ENCODE measurements around the gene CSTPP1.

DNA sequence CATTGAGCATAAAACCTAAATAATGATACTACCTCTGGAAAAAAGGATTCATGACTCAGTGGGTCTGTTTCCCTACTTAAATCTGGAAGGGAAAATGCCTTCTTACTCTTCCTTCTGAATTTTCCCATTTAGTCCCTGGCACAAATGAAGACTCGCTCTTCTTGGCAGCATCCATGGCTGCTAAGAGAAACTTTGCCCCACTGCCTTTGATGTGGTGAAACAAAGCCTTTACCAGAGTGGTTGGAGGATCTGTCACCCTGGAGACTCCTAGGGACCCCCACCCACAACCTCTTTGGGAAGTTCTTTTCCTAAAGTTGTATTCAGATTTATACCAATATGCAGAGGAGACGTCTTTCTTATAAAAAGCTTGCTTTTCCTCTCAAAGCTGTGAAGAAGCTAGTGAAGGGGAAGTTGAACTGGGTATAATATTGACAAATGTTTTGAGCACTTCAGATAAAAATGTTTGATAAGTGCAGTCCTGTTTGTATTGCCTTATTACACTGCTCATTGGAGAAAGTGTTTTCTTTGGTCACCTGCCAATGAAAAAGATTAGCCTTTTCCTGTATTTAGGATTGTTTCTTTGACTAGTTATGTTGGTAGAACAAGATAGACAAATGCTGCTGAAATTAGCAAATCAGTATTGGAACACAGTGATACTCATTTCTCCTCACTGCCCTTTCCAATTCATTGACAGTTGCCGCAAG is 162.8 kb downstream of the CSTPP1 start:
- TF ChIP-seq, protein P1, sequence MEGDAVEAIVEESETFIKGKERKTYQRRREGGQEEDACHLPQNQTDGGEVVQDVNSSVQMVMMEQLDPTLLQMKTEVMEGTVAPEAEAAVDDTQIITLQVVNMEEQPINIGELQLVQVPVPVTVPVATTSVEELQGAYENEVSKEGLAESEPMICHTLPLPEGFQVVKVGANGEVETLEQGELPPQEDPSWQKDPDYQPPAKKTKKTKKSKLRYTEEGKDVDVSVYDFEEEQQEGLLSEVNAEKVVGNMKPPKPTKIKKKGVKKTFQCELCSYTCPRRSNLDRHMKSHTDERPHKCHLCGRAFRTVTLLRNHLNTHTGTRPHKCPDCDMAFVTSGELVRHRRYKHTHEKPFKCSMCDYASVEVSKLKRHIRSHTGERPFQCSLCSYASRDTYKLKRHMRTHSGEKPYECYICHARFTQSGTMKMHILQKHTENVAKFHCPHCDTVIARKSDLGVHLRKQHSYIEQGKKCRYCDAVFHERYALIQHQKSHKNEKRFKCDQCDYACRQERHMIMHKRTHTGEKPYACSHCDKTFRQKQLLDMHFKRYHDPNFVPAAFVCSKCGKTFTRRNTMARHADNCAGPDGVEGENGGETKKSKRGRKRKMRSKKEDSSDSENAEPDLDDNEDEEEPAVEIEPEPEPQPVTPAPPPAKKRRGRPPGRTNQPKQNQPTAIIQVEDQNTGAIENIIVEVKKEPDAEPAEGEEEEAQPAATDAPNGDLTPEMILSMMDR (IDR thresholded peaks at IDR 0.05): no peak
- TF ChIP-seq POLR2AphosphoS5 (IDR thresholded peaks at IDR 0.05): no peak
- TF ChIP-seq POLR2A (IDR thresholded peaks at IDR 0.05): no peak

Measured in gastroesophageal sphincter (tissue), 3 donors.